ENCODE data around the gene FCGR2B. TPM values are rescaled to one million over a fixed set of nuclear protein-coding genes. Genes with fewer than 3 reads are reported as not detected.
"Not testable (repeated sequence)": the region's sequence is repeated elsewhere in the genome, so short reads cannot be mapped to it uniquely, and the experiment has no call there.

The FCGR2B gene
- not detected for polyA plus RNA-seq (2013, experiment 1 of 2; ENCODE audit: insufficient read length)
- polyA plus RNA-seq (2013, experiment 2 of 2; ENCODE audit: insufficient read length) = not detected

GRCh38 chr1:161662684-161663339 is at the start of gene FCGR2B:
Gene FCGR2B, plus strand, starts transcription at chr1:161663143. Its CDS starts 99 bp downstream, at chr1:161663242.
- not testable (repeated sequence) for DNase-seq

- DNase-seq = not testable (repeated sequence)
Measured at GRCh38 chr1:161616417-161616816, 46.5 kb upstream of the FCGR2B start.

- DNase-seq = not testable (repeated sequence)
Measured at GRCh38 chr1:161618517-161618916, 44.4 kb upstream of the FCGR2B start.

- DNase-seq = not testable (repeated sequence)
Measured at GRCh38 chr1:161620399-161620798, 42.5 kb upstream of the FCGR2B start.

- DNase-seq = peak; percentile 73
Measured at GRCh38 chr1:161621181-161622000, 41.6 kb upstream of the FCGR2B start.

GRCh38 chr1:161622054-161622453 is 40.9 kb upstream of the FCGR2B start:
- DNase-seq = not testable (repeated sequence)

- not testable (repeated sequence) for DNase-seq
Measured at GRCh38 chr1:161623401-161624051, 39.4 kb upstream of the FCGR2B start.

- not testable (repeated sequence) for DNase-seq
Measured at GRCh38 chr1:161624605-161625004, 38.3 kb upstream of the FCGR2B start.

- DNase-seq = not testable (repeated sequence)
Measured at GRCh38 chr1:161626445-161627146, 36.3 kb upstream of the FCGR2B start.

GRCh38 chr1:161630128-161630742 is 32.7 kb upstream of the FCGR2B start:
- not testable (repeated sequence) for DNase-seq

GRCh38 chr1:161631076-161631475 is 31.9 kb upstream of the FCGR2B start, which contains the start of gene FCGR3B:
Gene FCGR3B, minus strand, starts transcription at chr1:161631176. Its CDS starts 82 bp downstream, at chr1:161631094.
- DNase-seq = no peak

- not testable (repeated sequence) for DNase-seq
Measured at GRCh38 chr1:161634993-161635392, 27.9 kb upstream of the FCGR2B start.

- not testable (repeated sequence) for DNase-seq
Measured at GRCh38 chr1:161636189-161636782, 26.7 kb upstream of the FCGR2B start.

GRCh38 chr1:161636976-161637375 is 26.0 kb upstream of the FCGR2B start:
- DNase-seq = not testable (repeated sequence)

GRCh38 chr1:161638251-161638993 is 24.5 kb upstream of the FCGR2B start:
- DNase-seq = not testable (repeated sequence)

GRCh38 chr1:161639203-161639602 is 23.7 kb upstream of the FCGR2B start:
- DNase-seq = not testable (repeated sequence)

- not testable (repeated sequence) for DNase-seq
Measured at GRCh38 chr1:161642697-161643096, 20.2 kb upstream of the FCGR2B start.

GRCh38 chr1:161643481-161644208 is 19.3 kb upstream of the FCGR2B start:
- DNase-seq = not testable (repeated sequence)

GRCh38 chr1:161644855-161645254 is 18.1 kb upstream of the FCGR2B start:
- not testable (repeated sequence) for DNase-seq
